ENCODE results near the gene BICRA.

DNA sequence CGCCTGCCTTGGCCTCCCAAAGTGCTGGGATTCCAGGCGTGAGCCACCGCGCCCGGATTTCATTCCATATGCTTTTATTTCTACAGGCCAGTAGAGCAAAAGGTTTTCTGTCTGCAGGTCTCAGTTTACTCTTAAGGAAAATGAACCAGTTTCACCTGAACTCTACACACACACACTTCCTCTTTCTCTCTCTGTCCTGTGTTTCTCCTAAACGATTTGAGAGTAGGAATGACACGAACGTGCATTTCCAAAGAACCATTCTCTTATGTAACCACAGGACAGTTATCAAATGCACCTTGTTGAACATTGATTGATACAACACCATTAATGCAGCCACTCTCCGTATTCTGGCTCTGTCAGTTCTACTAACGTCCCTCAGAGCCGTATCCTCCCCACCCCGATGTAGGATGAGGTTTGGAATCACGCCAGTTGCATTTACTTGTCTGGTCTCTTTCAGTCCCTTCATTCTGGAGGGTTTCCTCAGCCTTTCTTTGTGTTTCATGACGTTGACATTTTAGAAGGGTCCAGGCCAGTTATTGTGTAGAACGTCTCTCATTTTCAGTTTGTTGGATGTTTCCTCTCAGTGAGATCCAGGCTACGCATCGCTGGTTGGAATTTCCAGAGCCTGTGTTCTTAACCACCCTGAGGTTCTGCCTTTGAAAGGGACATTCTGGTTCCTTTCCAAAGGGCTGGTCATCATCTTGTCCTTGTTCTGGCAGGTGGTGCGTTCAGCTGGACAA, 36.0 kb downstream of the BICRA start:
- TF ChIP-seq, protein P1, sequence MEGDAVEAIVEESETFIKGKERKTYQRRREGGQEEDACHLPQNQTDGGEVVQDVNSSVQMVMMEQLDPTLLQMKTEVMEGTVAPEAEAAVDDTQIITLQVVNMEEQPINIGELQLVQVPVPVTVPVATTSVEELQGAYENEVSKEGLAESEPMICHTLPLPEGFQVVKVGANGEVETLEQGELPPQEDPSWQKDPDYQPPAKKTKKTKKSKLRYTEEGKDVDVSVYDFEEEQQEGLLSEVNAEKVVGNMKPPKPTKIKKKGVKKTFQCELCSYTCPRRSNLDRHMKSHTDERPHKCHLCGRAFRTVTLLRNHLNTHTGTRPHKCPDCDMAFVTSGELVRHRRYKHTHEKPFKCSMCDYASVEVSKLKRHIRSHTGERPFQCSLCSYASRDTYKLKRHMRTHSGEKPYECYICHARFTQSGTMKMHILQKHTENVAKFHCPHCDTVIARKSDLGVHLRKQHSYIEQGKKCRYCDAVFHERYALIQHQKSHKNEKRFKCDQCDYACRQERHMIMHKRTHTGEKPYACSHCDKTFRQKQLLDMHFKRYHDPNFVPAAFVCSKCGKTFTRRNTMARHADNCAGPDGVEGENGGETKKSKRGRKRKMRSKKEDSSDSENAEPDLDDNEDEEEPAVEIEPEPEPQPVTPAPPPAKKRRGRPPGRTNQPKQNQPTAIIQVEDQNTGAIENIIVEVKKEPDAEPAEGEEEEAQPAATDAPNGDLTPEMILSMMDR (IDR thresholded peaks at IDR 0.05), result no peak
- TF ChIP-seq EZH2 (IDR thresholded peaks at IDR 0.05) (no peak), EZH2phosphoT487 (IDR thresholded peaks at IDR 0.05) (no peak)

Data from neural progenitor cell (in vitro differentiated cells).